GM21447 (cell line): ENCODE results near the gene FABP7.
"Not testable (repeated sequence)": the region's sequence is repeated elsewhere in the genome, so short reads cannot be mapped to it uniquely, and the experiment has no call there.

Source experiments
- ATAC-seq: cut with Tn5 transposase; IDR thresholded peaks from one replicate; pipeline ENCODE4 v1.9.1; 2021; ENCODE audit not compliant: unreplicated experiment

The FABP7 gene

DNA sequence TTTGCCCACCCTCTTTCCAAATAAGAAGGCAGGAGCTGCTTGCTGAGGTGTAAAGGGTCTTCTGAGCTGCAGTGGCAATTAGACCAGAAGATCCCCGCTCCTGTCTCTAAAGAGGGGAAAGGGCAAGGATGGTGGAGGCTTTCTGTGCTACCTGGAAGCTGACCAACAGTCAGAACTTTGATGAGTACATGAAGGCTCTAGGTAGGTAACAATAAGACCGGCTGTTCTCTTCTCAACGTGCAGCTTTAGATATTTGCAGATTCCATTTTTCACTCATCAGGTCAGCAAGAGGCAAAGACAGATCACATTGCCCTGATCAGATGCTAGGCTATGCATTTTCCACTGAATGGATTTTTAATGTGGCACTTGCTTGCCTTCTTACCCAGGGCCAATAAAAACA lies at the start of gene FABP7:
TSS of gene FABP7 (plus strand) at position 50 of the 400 bp plus-strand sequence. CDS start at position 129, 79 bp downstream.
- no peak for ATAC-seq

DNA sequence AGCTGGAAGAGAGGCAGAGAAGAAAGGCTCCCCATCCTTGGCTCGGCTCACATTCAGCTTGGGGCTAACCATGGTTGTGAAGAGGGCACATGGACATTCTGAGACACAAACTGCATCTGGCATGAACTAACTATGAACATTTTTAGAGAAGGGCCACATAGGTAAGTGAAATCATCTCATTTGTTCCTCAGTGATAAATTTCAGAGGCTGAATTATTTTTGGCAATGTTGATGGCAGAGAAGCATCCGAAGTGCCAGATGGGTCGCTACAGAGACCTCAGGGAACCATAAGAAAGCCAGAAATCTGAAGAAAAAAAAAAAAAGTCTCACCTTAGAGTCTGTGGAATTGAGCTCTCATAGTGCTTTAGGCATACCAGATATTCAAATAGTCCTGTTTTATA lies 49.2 kb upstream of the FABP7 start:
- no peak for ATAC-seq

DNA sequence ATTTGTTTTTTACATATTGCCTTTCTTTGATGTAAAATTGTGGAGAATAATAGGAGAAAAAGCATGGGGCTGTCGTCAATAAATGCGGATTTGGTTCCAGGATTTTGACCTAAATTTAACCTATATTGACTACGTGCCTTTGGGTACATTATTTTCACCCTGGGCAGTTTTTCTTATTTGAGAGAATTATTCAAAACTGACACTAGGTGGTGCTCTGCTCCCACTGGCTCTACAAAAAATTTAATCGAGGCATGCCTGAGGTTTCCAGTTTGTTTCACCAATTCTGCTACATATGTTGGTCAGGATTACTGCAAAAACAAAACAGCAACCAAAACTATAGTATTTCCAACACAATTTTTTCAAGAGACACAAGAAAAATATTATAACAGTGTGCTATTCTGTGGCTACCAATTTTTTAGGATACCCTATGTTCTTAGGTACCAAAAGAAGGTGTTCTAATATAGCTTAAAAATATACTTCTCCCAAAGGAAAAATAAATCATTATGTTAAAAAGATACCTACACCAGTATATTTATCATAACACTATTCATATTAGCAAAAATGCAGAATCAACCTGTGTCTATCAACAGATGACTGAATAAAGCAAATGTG lies 48.6 kb upstream of the FABP7 start:
- no peak for ATAC-seq

DNA sequence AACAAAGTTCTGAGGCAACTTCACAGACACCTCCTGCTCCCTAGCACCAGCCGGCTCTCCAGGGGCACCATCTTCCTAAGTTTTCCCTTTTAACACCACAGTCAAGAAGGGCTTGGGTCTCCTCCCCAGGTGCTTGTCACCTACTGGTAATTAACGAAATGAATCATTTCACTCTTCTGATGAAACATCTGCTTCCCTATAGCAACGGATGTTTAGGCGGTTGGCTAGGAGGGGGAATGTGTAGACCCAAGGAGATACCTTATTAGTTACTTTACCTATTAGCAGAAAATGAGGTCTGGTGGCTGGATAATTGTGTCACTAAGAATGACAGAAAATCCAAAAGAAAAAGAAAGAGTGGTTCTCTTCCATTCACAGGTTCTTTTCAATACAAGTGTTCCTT lies 46.3 kb upstream of the FABP7 start:
- no peak for ATAC-seq

DNA sequence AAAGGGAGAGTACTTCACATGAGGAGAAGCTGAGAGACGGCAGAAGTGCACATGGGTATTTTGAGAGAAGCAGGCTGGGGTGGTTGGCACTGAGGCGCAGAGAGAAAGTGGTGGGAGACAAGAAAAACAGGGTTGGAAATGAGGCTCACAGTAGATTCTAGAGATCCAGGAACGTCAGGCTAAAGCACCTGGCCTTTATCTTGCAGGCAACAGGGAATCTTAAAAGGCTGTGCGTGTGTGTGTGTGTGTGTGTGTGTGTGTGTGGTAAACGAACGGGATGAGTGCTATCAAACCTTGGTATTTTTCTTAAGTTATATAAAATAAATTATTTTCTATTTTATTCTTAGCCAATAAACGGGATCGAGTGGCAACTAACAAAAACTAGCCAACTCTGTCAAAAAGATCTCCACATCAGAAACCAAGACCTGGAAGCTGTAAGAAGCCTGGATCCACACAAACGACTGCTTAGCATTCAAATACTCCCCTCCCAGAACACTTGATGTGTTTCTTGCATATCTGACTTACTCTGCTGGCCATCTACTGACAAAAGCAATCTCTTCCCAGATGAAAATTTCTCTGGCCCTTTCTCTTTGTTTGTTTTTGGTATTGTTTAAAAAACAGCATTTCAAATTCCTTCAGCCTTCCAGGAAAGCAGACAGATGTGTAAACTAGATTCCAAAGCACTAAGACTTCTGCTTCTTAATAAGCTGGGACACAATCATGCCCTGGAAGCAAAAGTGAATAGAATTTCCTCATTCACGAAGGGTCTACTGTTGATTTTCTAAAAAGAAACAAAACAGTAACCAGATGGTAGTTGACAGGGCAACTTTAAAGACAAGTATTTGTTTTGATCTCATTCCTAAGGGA lies 44.8 kb upstream of the FABP7 start:
- no peak for ATAC-seq

DNA sequence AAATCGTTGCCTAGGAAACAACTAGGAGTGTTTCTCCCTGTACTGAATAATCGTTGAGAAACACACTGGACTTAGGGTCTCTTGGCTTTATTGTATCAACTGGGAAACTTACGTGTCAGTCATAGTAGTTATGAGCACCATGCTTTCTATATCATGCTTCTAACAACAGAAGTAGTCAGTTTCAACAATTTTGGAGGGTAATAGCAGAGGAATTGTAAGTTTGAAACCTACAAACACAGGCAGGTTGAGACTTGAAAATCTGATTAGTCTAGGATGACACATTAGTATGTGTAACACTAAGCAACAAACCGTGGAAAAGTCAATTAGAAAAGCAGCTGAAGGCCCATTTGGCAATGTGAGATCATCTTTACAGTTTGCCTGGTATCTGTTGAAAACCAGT lies 43.9 kb upstream of the FABP7 start:
- ATAC-seq = no peak

DNA sequence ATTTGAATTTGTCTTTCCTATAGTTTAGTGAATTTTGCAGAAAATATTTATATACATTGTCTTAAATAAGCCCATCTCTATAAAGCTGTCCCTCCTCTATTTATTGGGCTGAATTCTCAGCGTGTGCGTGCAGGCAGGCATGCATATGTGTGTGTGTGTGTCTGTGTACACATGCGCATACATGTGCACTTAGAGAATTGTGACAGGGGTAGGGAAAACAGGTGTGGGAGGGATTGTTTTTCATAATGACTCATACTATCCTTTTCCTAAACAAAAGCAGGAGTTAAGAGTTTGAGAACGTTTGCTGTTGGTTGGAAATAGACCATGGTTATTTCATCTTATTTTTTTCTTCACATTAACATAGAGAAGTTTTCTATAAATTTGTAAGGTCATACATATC lies 43.4 kb upstream of the FABP7 start:
- ATAC-seq = no peak

DNA sequence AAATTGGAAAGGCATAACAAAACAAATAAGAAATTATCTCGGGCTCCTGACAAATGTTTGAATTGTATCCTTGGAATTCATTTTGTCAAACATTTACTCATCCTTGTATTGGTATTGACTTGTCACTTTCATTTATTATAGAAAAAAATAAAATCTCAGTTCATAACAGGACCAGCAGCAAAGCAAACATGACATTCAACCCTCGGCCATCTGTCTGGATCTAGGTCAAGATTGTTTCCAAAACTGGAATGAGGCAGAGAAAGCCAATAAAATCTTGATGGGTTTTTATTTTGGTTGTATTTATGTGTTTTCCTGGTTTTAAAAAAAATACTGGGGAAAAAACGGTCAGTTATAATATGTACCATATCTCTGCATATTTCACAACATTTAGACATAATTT lies 42.9 kb upstream of the FABP7 start:
- no peak for ATAC-seq

DNA sequence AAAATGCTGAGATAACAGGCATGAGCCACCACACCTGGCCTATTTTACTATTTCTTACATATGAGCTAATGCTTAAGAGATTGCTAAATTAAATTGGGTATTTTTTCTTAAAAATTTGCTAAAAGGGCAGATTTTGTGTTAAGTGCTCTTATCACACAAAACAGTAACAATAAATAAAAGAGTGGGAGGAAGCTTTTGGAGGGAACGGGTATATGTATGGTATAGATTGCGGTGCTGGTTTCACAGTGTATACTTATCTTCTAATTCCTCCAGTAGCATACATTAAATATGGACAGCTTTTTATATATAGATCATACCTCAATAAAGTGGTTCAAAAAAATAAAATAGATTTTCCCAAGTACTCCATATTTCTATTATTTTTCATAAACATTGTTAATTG lies 39.4 kb upstream of the FABP7 start:
- no peak for ATAC-seq

DNA sequence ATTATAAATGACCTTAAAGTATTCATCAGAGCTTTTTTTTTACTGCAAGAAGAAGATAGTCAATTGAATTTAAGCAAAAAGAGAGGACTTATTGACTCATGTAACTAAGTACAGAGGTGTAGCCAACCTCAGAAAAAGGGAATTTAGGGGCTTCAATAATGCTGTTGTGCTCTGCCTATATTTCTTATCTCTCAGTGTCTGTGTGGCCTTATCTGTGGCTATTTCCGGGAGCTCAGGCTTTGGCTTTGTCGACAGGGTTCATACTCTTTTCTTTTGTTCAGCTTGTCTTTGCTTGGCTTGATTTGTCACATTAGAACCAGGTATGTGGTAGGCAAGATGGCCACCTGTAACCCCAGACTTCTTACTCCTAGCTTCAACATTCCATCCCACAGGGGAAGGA lies 38.6 kb upstream of the FABP7 start:
- ATAC-seq = no peak

DNA sequence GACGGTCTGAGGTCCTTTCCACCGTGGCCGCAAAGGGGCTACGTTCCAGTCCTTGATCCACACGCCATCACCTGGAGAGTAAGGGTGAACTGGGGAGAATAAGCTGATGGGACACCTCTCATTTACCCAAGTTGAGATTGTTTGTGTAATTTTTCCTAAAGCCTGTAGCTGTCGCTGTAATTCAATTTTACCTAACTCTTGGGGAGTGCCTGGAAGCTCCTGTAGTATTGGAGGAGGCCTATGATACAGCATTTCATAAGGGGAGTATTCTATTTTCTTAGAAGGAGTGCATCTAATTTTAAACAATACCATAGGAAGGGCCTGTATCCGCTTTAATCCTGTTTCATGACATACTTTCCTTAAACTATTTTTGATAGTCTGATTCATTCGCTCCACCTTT lies 35.3 kb upstream of the FABP7 start:
- ATAC-seq = not testable (repeated sequence)

DNA sequence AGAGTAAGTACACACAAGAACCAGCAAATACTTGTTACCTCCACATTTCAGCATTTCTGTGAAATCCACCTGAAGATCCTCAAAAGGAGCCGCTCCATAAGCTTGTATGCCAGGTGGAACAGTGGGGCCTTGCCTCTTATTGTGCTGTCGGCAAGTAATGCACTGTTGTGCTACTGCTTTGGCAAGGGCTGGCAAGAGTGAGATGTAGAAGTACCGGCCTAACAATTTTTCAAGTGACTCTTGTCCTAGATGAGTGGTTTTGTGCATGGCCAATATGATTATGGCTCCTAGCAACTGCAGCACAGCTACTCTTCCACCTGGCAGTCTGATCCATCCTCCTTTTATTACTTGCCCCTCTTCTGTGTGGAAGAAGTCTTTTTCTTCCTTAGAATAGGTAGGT lies 34.7 kb upstream of the FABP7 start:
- not testable (repeated sequence) for ATAC-seq

DNA sequence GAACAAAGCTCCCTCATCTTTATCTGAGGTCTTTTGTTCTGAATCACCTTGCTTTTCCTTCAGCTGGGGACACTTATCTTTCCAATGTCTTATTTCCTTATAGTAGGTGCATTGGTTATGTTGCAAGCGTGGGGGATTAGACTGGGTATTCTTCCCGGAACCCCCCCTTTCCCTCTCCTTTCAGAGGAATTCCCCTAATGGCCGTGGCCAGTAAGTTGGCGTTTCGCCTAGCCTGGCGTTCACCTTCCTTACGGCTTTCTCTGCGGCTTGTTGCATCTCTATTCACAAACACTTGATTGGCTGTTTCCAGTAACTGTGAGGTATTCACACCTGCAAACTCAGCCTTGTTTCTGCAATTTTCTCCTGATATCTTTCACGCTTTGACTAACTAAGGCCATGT lies 32.8 kb upstream of the FABP7 start:
- no peak for ATAC-seq

DNA sequence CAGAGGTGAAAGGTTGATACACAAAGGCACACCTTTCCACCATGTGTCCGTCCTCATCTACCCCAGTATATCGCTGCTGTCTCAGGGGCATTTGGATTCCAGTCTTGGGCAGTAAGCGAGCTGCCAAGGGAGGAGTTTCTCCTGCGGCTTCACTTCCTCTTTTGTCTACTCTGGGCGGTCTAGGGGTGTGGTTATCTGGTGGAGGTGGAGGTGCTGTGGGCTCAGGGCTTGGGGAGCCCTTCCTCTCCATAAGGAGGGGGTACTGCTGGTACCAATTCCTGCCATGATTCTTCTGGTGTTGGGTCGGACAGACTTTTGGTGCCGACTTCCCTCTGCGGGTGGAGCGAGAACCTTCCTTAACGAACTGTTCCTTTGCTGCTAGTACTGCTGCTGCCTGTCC lies 31.9 kb upstream of the FABP7 start:
- no peak for ATAC-seq

DNA sequence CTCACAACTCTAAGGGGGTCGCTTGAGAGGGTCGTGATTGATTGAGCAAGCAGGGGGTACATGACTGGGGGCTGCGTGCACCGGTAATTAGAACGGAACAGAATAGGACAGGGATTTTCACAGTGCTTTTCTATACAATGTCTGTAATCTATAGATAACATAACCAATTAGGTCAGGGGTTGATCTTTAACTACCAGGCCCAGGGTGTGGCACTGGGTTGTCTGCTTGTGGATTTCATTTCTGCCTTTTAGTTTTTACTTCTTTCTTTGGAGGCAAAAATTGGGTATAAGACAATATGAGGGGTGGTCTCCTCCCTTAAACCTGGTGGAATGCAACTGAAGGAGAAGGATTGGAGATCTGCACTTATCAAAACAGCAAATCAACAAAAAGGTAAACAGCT lies 30.6 kb upstream of the FABP7 start:
- ATAC-seq = not testable (repeated sequence)

DNA sequence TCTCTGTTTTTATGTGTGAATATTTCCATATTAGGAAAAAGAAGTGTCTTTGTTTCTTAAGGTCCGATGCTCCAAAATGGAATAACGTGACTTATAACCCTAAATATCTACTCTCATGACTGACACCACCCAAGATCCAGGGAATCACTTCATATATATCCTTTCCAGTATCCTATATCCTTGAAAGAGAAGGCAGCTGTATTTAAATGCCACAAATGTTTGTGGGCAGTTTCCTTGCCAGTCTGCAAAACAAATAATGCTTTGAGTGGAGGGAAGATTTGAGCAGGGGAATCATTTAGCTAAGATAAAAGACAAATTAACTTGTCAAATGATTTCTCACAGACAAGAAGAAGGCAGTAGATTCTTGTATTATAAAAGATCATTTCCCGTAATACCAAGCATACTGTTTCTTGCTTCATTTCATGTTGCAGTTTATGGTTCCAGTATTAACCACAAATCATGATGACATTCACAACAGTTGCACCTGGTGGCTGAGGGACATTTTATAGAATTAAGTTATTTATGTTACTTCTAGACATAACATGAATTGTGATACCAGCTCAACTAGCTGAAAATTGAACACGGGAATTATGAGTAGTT lies 30.0 kb upstream of the FABP7 start:
- ATAC-seq = no peak

DNA sequence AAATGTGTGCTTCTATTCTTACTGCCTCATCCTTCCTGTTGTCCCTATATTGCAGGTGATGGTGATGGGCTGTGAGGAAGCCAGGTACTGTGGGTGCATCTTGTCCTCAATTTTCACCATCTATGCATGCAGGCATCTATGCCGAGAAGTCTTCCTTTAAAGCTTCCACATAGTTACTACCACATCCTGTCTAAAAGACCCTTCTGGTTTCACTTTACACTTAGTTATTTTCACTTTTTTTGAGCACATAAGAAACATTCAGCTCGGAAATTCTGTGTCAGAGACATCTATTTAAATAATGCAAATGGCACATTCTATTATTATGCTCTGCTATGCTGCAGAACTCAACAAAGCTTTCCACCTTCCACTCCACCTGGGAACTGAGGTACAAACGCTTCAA lies 28.2 kb upstream of the FABP7 start:
- peak; percentile 91 for ATAC-seq

DNA sequence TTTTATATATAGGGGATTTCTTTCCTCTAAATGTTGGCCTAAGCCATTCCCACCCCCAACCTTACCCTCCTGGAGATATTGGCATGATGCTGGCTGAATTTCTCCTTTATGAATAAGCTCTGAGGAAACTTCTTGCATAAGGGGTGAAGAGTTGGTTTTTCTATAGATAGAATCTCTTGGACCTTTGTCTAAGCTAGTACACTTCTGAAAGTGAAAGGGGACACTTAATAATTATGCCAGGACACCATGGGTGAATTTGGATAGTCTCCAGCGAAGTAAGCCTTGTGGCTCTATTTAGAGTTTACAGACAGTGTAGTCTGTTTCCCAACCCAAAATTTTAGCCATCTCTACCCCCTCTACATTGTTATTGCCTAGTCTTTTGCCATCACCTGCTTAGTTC lies 27.1 kb upstream of the FABP7 start:
- no peak for ATAC-seq

DNA sequence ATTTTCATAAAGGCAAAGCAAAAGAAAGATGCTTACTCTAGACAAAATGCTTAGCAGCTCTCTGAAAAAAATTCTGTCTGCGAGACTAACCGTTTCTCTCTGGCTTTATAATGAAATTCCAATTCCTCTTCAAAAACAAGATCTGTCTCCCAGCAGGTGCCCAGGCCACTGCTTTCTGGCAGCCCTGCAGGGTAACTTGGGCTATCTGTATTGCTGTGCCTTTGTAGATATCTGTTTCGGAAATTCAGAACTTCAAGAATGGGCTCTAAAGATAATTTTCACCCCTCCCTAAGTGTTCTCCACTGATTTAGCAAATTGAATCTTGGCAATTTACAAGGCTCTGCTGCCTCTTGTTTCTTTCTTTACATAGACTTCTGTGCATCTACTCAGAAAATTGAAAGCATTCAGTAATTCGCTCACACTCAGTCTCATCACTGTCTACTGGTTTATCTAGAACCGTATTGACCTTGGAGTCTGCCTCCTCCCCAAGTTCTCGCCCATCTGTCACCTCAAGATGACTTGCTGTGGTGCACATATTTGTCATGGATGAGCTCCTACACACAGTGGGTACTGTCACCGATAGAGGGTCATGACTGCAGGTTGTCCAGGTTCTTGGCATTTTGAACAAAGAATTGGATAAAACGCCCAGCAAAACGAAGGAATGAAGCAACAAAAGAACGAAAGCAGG lies 26.4 kb upstream of the FABP7 start:
- ATAC-seq = no peak

DNA sequence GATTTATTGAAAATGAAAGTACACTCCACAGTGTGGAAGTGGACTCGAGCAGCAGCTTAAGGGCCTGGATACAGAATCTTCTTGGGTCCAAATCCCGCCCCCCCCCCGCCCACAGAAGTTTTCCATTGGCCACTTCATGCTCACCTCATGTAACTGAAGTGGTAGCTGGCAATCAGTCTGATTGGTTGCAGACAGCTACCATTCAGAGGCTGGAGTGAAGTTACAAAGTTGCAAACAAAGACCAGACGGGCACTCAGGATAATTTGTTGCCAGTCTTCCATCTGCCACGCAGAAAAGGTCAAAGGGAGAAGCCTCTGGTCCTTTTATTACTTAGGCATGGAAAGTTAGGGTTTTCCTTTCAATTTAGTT lies 25.8 kb upstream of the FABP7 start:
- no peak for ATAC-seq

DNA sequence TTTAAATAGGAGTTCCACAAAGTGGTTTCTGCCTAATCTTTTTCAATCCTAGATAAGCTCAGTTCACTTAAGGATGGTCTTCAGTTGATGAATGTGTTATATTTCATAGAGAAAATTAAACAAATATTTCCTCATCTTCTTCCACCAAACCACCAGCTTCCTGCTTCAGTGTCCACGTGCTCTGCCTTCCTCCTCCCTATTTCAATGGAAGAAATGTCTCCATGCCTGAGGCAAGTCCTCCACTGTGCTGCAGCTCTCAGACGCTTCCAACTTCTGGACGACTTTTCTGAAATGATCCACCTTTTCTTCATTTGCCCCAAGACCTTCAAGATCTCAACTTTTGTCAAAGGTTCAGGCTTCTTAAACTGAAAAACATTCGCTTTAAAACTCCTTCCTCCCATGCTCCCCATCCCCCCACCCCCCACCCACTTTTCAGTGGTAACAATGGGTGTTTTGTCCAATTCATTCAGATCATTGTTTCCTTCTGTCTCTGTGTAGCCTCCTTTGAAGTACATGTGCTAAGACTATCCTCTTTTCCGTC lies 25.3 kb upstream of the FABP7 start:
- no peak for ATAC-seq
